ENCODE measurements around the gene GPR156.
"Not testable (repeated sequence)": the region's sequence is repeated elsewhere in the genome, so short reads cannot be mapped to it uniquely, and the experiment has no call there.

The GPR156 gene

GRCh38 chr3:120298996-120299395, 14.0 kb upstream of the GPR156 start:
- Histone ChIP-seq H2AFZ (ENCODE audit: low read length) (no peak overlapping the region), H3F3A (ENCODE audit: insufficient read depth, low read length) (no peaks in the 10 kb centered on the region), H3K4me3 (ENCODE audit: low read depth, low read length, poor library complexity, severe bottlenecking) (no peak overlapping the region), H3K27me3 (ENCODE audit: insufficient read depth, low read length) (no peaks in the 10 kb centered on the region), H3K27ac (ENCODE audit: low read depth, low read length, poor library complexity, severe bottlenecking) (no peak overlapping the region), H3K9ac (ENCODE audit: low read length) (no peak overlapping the region), H3K4me2 (ENCODE audit: low read length) (no peak overlapping the region), H3K36me3 (ENCODE audit: insufficient read depth, low read length) (no peaks in the 10 kb centered on the region), H4K20me1 (ENCODE audit: insufficient read depth, low read length) (no peaks in the 10 kb centered on the region), H3K9me3 (ENCODE audit: low read length) (no peaks in the 10 kb centered on the region), H3K4me1 (ENCODE audit: insufficient read depth, low read length, severe bottlenecking) (no peaks in the 10 kb centered on the region), H3K9me2 (ENCODE audit: low read depth, low read length) (no peaks in the 10 kb centered on the region), H3K79me2 (ENCODE audit: insufficient read depth, low read length) (no peaks in the 10 kb centered on the region)
- TF ChIP-seq EZH2 (IDR thresholded peaks at IDR 0.05; ENCODE audit: borderline replicate concordance, low read length) = no peak
- TF ChIP-seq, protein P1, sequence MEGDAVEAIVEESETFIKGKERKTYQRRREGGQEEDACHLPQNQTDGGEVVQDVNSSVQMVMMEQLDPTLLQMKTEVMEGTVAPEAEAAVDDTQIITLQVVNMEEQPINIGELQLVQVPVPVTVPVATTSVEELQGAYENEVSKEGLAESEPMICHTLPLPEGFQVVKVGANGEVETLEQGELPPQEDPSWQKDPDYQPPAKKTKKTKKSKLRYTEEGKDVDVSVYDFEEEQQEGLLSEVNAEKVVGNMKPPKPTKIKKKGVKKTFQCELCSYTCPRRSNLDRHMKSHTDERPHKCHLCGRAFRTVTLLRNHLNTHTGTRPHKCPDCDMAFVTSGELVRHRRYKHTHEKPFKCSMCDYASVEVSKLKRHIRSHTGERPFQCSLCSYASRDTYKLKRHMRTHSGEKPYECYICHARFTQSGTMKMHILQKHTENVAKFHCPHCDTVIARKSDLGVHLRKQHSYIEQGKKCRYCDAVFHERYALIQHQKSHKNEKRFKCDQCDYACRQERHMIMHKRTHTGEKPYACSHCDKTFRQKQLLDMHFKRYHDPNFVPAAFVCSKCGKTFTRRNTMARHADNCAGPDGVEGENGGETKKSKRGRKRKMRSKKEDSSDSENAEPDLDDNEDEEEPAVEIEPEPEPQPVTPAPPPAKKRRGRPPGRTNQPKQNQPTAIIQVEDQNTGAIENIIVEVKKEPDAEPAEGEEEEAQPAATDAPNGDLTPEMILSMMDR (IDR thresholded peaks at IDR 0.05; ENCODE audit: low read length) = no peak

DNA sequence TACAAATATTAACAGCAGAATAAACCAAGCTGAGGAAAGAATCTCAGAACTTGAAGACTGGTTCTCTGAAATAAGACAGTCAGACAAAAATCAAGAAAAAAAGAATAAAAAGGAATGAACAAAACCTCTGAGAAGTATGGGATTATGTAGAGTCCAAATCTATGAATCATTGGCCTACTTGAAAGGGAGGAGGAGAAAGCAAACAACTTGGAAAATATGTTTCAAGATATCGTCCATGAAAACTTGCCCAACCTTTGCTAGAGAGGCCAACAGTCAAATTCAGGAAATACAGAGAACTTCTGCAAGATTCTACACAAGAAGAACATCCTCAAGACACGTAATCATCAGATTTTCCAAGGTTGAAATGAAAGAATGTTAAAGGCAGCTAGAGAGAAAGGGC, 6.5 kb upstream of the GPR156 start:
- not testable (repeated sequence) for H3K36me3 ChIP-seq (ENCODE audit: insufficient read depth, low read length); H3K4me3 ChIP-seq (ENCODE audit: low read depth, low read length, poor library complexity, severe bottlenecking); H3K4me1 ChIP-seq (ENCODE audit: insufficient read depth, low read length, severe bottlenecking); H3F3A ChIP-seq (ENCODE audit: insufficient read depth, low read length); H3K27me3 ChIP-seq (ENCODE audit: insufficient read depth, low read length); H3K9me2 ChIP-seq (ENCODE audit: low read depth, low read length); H4K20me1 ChIP-seq (ENCODE audit: insufficient read depth, low read length); H3K9me3 ChIP-seq (ENCODE audit: low read length); H2AFZ ChIP-seq (ENCODE audit: low read length); H3K27ac ChIP-seq (ENCODE audit: low read depth, low read length, poor library complexity, severe bottlenecking); H3K4me2 ChIP-seq (ENCODE audit: low read length); H3K9ac ChIP-seq (ENCODE audit: low read length); H3K79me2 ChIP-seq (ENCODE audit: insufficient read depth, low read length)

DNA sequence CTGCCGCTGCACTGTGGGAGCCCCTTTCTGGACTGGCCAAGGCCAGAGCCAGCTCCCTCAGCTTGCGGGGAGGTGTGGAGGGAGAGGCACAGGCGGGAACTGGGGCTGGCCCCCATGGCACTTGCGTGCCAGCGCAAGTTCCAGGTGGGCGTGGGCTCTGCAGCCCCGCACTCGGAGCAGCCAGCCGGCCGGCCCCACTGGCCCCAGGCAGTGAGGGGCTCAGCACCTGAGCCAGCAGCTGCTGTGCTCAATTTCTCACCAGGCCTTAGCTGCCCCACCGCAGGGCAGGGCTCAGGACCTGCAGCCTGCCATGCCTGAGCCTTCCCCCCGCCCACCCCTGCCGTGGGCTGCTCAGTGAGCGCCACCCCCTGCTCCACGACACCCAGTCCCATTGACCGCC, 4.6 kb upstream of the GPR156 start:
- Histone ChIP-seq H3K4me2 (ENCODE audit: low read length) (no peak overlapping the region), H3K9ac (ENCODE audit: low read length) (no peak overlapping the region), H3K9me2 (ENCODE audit: low read depth, low read length) (no peaks in the 10 kb centered on the region), H3K79me2 (ENCODE audit: insufficient read depth, low read length) (no peaks in the 10 kb centered on the region), H3F3A (ENCODE audit: insufficient read depth, low read length) (no peaks in the 10 kb centered on the region), H3K4me3 (ENCODE audit: low read depth, low read length, poor library complexity, severe bottlenecking) (no peak overlapping the region), H3K9me3 (ENCODE audit: low read length) (0 out of 2 replicates have a peak, but pooled peaks cover 2% of the 10 kb centered on the region), H2AFZ (ENCODE audit: low read length) (no peak overlapping the region), H3K4me1 (ENCODE audit: insufficient read depth, low read length, severe bottlenecking) (no peaks in the 10 kb centered on the region), H3K27ac (ENCODE audit: low read depth, low read length, poor library complexity, severe bottlenecking) (no peak overlapping the region), H3K27me3 (ENCODE audit: insufficient read depth, low read length) (no peaks in the 10 kb centered on the region), H3K36me3 (ENCODE audit: insufficient read depth, low read length) (no peaks in the 10 kb centered on the region), H4K20me1 (ENCODE audit: insufficient read depth, low read length) (no peaks in the 10 kb centered on the region)
- no peak for TF ChIP-seq EZH2 (IDR thresholded peaks at IDR 0.05; ENCODE audit: borderline replicate concordance, low read length)
- TF ChIP-seq, protein P1 (IDR thresholded peaks at IDR 0.05; ENCODE audit: low read length) = no peak

DNA sequence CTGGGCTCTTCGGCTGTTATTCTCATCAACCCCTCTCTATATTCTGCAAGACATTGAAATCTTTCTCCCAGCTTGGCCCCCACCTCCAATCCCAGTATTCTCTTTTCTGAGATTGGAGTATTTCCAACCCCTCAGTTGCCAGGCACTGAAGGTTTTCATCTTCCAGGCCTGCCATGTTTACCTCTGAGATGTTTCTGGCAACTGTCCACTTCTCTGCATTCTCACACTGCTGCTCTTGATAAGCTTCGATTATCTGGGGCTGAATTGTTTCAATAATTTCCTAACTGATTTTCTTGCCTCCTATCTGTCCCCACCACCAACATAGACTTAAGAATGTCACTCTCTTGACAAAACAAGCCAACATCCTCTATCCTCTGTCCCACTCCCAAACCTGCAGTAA, 1.4 kb upstream of the GPR156 start:
- Histone ChIP-seq H3K36me3 (ENCODE audit: insufficient read depth, low read length) (no peaks in the 10 kb centered on the region), H3K4me2 (ENCODE audit: low read length) (no peak overlapping the region), H3F3A (ENCODE audit: insufficient read depth, low read length) (no peaks in the 10 kb centered on the region), H3K4me1 (ENCODE audit: insufficient read depth, low read length, severe bottlenecking) (no peaks in the 10 kb centered on the region), H3K9me2 (ENCODE audit: low read depth, low read length) (no peaks in the 10 kb centered on the region), H3K9me3 (ENCODE audit: low read length) (no peaks in the 10 kb centered on the region), H2AFZ (ENCODE audit: low read length) (no peak overlapping the region), H3K79me2 (ENCODE audit: insufficient read depth, low read length) (no peaks in the 10 kb centered on the region), H3K27me3 (ENCODE audit: insufficient read depth, low read length) (no peaks in the 10 kb centered on the region), H3K27ac (ENCODE audit: low read depth, low read length, poor library complexity, severe bottlenecking) (no peak overlapping the region), H4K20me1 (ENCODE audit: insufficient read depth, low read length) (no peaks in the 10 kb centered on the region), H3K9ac (ENCODE audit: low read length) (no peak overlapping the region), H3K4me3 (ENCODE audit: low read depth, low read length, poor library complexity, severe bottlenecking) (no peak overlapping the region)
- TF ChIP-seq EZH2 (IDR thresholded peaks at IDR 0.05; ENCODE audit: borderline replicate concordance, low read length) = no peak
- TF ChIP-seq, protein P1 (IDR thresholded peaks at IDR 0.05; ENCODE audit: low read length) = no peak

All from OCI-LY1 (cell line).